Stimulated activated naive CD8-positive, alpha-beta T cell treated with anti-CD3 and anti-CD28 coated beads, Interleukin-15, Interleukin-2, amounts not matched to agents 100 ng/mL and 50 ng/mL, for 24 hours (primary cell): ENCODE results near the gene ST8SIA5.

Experiments
- H3K27ac Mint-ChIP-seq: one replicate; pipeline ENCODE4 v1.8.0; 2021; ENCODE audit warnings: mild to moderate bottlenecking, mixed read lengths
- H3K27me3 Mint-ChIP-seq: one replicate; pipeline ENCODE4 v1.8.0; 2021; ENCODE audit warnings: mixed read lengths
- H3K36me3 Mint-ChIP-seq: one replicate; pipeline ENCODE4 v1.8.0; 2021; ENCODE audit warnings: low read depth, mixed read lengths
- H3K4me1 Mint-ChIP-seq: one replicate; pipeline ENCODE4 v1.8.0; 2021; ENCODE audit warnings: low read depth, mixed read lengths
- H3K4me3 Mint-ChIP-seq: one replicate; pipeline ENCODE4 v1.8.0; 2021; ENCODE audit warnings: mild to moderate bottlenecking, mixed read lengths
- H3K9me3 Mint-ChIP-seq: one replicate; pipeline ENCODE4 v1.8.0; 2021; ENCODE audit warnings: mixed read lengths

Gene ST8SIA5

GRCh38 chr18:46728219-46728930 lies 28.5 kb downstream of the ST8SIA5 start:
- no peaks in the 10 kb centered on the region for H3K36me3 Mint-ChIP-seq

GRCh38 chr18:46727177-46727576 lies 29.7 kb downstream of the ST8SIA5 start:
- no peaks in the 10 kb centered on the region for H3K4me1 Mint-ChIP-seq
- H3K4me3 Mint-ChIP-seq = no peak overlapping the region
- no peaks in the 10 kb centered on the region for H3K36me3 Mint-ChIP-seq
- H3K27ac Mint-ChIP-seq = no peak overlapping the region
- H3K27me3 Mint-ChIP-seq = no peaks in the 10 kb centered on the region
- H3K9me3 Mint-ChIP-seq = peaks cover 17% of the 10 kb centered on the region

More at GRCh38 chr18:46728219-46728930, 28.5 kb downstream of the ST8SIA5 start:
- peaks cover 17% of the 10 kb centered on the region for H3K9me3 Mint-ChIP-seq
- no peaks in the 10 kb centered on the region for H3K4me1 Mint-ChIP-seq
- no peak overlapping the region for H3K4me3 Mint-ChIP-seq
- H3K27me3 Mint-ChIP-seq = no peaks in the 10 kb centered on the region
- H3K27ac Mint-ChIP-seq = no peak overlapping the region

GRCh38 chr18:46725310-46725709 lies 31.5 kb downstream of the ST8SIA5 start:
- H3K36me3 Mint-ChIP-seq = no peaks in the 10 kb centered on the region
- no peaks in the 10 kb centered on the region for H3K4me1 Mint-ChIP-seq
- H3K9me3 Mint-ChIP-seq = peaks cover 10% of the 10 kb centered on the region
- H3K27me3 Mint-ChIP-seq = no peaks in the 10 kb centered on the region
- no peak overlapping the region for H3K27ac Mint-ChIP-seq
- H3K4me3 Mint-ChIP-seq = no peak overlapping the region

GRCh38 chr18:46723856-46724415 lies 32.9 kb downstream of the ST8SIA5 start:
- Mint-ChIP-seq H3K4me1 (no peaks in the 10 kb centered on the region), H3K27me3 (no peaks in the 10 kb centered on the region), H3K4me3 (no peak overlapping the region), H3K9me3 (peaks cover 1% of the 10 kb centered on the region), H3K36me3 (no peaks in the 10 kb centered on the region), H3K27ac (no peak overlapping the region)

GRCh38 chr18:46722051-46722450 lies 34.8 kb downstream of the ST8SIA5 start:
- Mint-ChIP-seq H3K27me3 (no peaks in the 10 kb centered on the region), H3K4me1 (no peaks in the 10 kb centered on the region), H3K36me3 (no peaks in the 10 kb centered on the region), H3K9me3 (no peaks in the 10 kb centered on the region), H3K27ac (no peak overlapping the region), H3K4me3 (no peak overlapping the region)

- Mint-ChIP-seq H3K27ac (no peak overlapping the region), H3K4me3 (no peak overlapping the region), H3K36me3 (no peaks in the 10 kb centered on the region), H3K27me3 (no peaks in the 10 kb centered on the region), H3K9me3 (no peaks in the 10 kb centered on the region), H3K4me1 (no peaks in the 10 kb centered on the region)
Observed at GRCh38 chr18:46721331-46721730, 35.5 kb downstream of the ST8SIA5 start.

- H3K27me3 Mint-ChIP-seq = no peaks in the 10 kb centered on the region
- no peak overlapping the region for H3K27ac Mint-ChIP-seq
- no peaks in the 10 kb centered on the region for H3K4me1 Mint-ChIP-seq
- H3K36me3 Mint-ChIP-seq = no peaks in the 10 kb centered on the region
- no peak overlapping the region for H3K4me3 Mint-ChIP-seq
- H3K9me3 Mint-ChIP-seq = no peaks in the 10 kb centered on the region
Observed at GRCh38 chr18:46720521-46720920, 36.3 kb downstream of the ST8SIA5 start.

- no peaks in the 10 kb centered on the region for H3K9me3 Mint-ChIP-seq
- H3K27ac Mint-ChIP-seq = no peak overlapping the region
- H3K27me3 Mint-ChIP-seq = no peaks in the 10 kb centered on the region
- H3K4me3 Mint-ChIP-seq = no peak overlapping the region
- H3K36me3 Mint-ChIP-seq = no peaks in the 10 kb centered on the region
- H3K4me1 Mint-ChIP-seq = no peaks in the 10 kb centered on the region
Observed at GRCh38 chr18:46720092-46720491, 36.8 kb downstream of the ST8SIA5 start.

GRCh38 chr18:46719388-46719787 lies 37.5 kb downstream of the ST8SIA5 start:
- H3K27ac Mint-ChIP-seq = no peak overlapping the region
- H3K4me3 Mint-ChIP-seq = no peak overlapping the region
- no peaks in the 10 kb centered on the region for H3K9me3 Mint-ChIP-seq
- no peaks in the 10 kb centered on the region for H3K4me1 Mint-ChIP-seq
- H3K36me3 Mint-ChIP-seq = no peaks in the 10 kb centered on the region
- H3K27me3 Mint-ChIP-seq = no peaks in the 10 kb centered on the region

GRCh38 chr18:46718501-46719341 lies 38.1 kb downstream of the ST8SIA5 start:
- H3K27me3 Mint-ChIP-seq = no peaks in the 10 kb centered on the region
- H3K4me1 Mint-ChIP-seq = no peaks in the 10 kb centered on the region
- H3K27ac Mint-ChIP-seq = no peak overlapping the region
- no peak overlapping the region for H3K4me3 Mint-ChIP-seq
- no peaks in the 10 kb centered on the region for H3K36me3 Mint-ChIP-seq
- H3K9me3 Mint-ChIP-seq = no peaks in the 10 kb centered on the region

- Mint-ChIP-seq H3K27ac (no peak overlapping the region), H3K36me3 (no peaks in the 10 kb centered on the region), H3K9me3 (no peaks in the 10 kb centered on the region), H3K4me1 (no peaks in the 10 kb centered on the region), H3K27me3 (no peaks in the 10 kb centered on the region), H3K4me3 (no peak overlapping the region)
Observed at GRCh38 chr18:46716827-46717226, 40.0 kb downstream of the ST8SIA5 start.

- no peaks in the 10 kb centered on the region for H3K4me1 Mint-ChIP-seq
- H3K27ac Mint-ChIP-seq = no peak overlapping the region
- no peak overlapping the region for H3K4me3 Mint-ChIP-seq
- H3K27me3 Mint-ChIP-seq = no peaks in the 10 kb centered on the region
- no peaks in the 10 kb centered on the region for H3K36me3 Mint-ChIP-seq
- no peaks in the 10 kb centered on the region for H3K9me3 Mint-ChIP-seq
Observed at GRCh38 chr18:46716336-46716735, 40.5 kb downstream of the ST8SIA5 start.

GRCh38 chr18:46715062-46715461 lies 41.8 kb downstream of the ST8SIA5 start:
- H3K36me3 Mint-ChIP-seq = no peaks in the 10 kb centered on the region
- no peak overlapping the region for H3K4me3 Mint-ChIP-seq
- H3K9me3 Mint-ChIP-seq = no peaks in the 10 kb centered on the region
- H3K4me1 Mint-ChIP-seq = no peaks in the 10 kb centered on the region
- H3K27me3 Mint-ChIP-seq = no peaks in the 10 kb centered on the region
- no peak overlapping the region for H3K27ac Mint-ChIP-seq

- Mint-ChIP-seq H3K27ac (no peak overlapping the region), H3K36me3 (no peaks in the 10 kb centered on the region), H3K9me3 (no peaks in the 10 kb centered on the region), H3K27me3 (no peaks in the 10 kb centered on the region), H3K4me1 (no peaks in the 10 kb centered on the region), H3K4me3 (no peak overlapping the region)
Observed at GRCh38 chr18:46712406-46712805, 44.4 kb downstream of the ST8SIA5 start.

GRCh38 chr18:46711444-46711863 lies 45.4 kb downstream of the ST8SIA5 start:
- Mint-ChIP-seq H3K27me3 (no peaks in the 10 kb centered on the region), H3K4me3 (no peak overlapping the region), H3K36me3 (no peaks in the 10 kb centered on the region)

More at GRCh38 chr18:46711444-46711863, 45.4 kb downstream of the ST8SIA5 start:
- Mint-ChIP-seq H3K9me3 (no peaks in the 10 kb centered on the region), H3K27ac (no peak overlapping the region), H3K4me1 (no peaks in the 10 kb centered on the region)
